ENCODE data around the gene NSD1. TPM values are rescaled to one million over a fixed set of nuclear protein-coding genes. Genes with fewer than 3 reads are reported as not detected.

The NSD1 gene
- total and polyA plus RNA-seq, 7 donors = 3.0 to 41.5 (median 34.6) TPM

GRCh38 chr5:177086654-177087397 lies 46.7 kb upstream of the NSD1 start, which contains the start of gene FGFR4:
Gene FGFR4 (plus strand): TSS chr5:177086915. CDS start chr5:177089603, 2,688 bp downstream.
- 1 to 2% methylated on average over 65 of the region's 68 CpGs for WGBS, 2 donors
- intact Hi-C loops (cut with DNase I) = no loop called here
- Histone ChIP-seq H3K9me3 (no peaks in the 10 kb centered on the region), H3K36me3 (no peaks in the 10 kb centered on the region), H3K4me3 (peak within 1 kb of the TSS; percentile 11 to 50 (median 44)), H3K27me3 (peaks cover 0 to 47% (median 26%) of the 10 kb centered on the region in 3 donors), H3K4me1 (peaks cover 0 to 26% (median 13%) of the 10 kb centered on the region in 4 donors), H3K27ac (peak within 1 kb of the TSS in 2 of 4 donors; percentile 27 to 44)
- TF ChIP-seq POLR2A (IDR thresholded peaks at IDR 0.05) = no peak
- peak in 3 of 4 experiments; percentile 40 to 51 (median 46) for TF ChIP-seq CTCF (IDR thresholded peaks at IDR 0.05)
- TF ChIP-seq POLR2AphosphoS5 (IDR thresholded peaks at IDR 0.05) = no peak
- DNase-seq = peak; percentile 82

GRCh38 chr5:177087398-177088005 lies 46.1 kb upstream of the NSD1 start:
- Histone ChIP-seq H3K36me3 (no peaks in the 10 kb centered on the region), H3K9me3 (no peaks in the 10 kb centered on the region), H3K4me1 (peaks cover 0 to 26% (median 13%) of the 10 kb centered on the region in 4 donors), H3K4me3 (peak overlapping the region; percentile 11 to 50 (median 44)), H3K27ac (peak overlapping the region in 1 of 4 donors; percentile 44), H3K27me3 (peaks cover 0 to 41% (median 26%) of the 10 kb centered on the region in 3 donors)
- DNase-seq = no peak
- 4 to 18% methylated on average over 23 of the region's 23 CpGs for WGBS, 2 donors
- TF ChIP-seq POLR2A (IDR thresholded peaks at IDR 0.05) (no peak), CTCF (IDR thresholded peaks at IDR 0.05) (no peak), POLR2AphosphoS5 (IDR thresholded peaks at IDR 0.05) (no peak), EP300 (IDR thresholded peaks at IDR 0.05) (no peak)
- intact Hi-C loops (cut with DNase I) = no loop called here

- H3K4me3 ChIP-seq = no peak overlapping the region
- H3K36me3 ChIP-seq = no peaks in the 10 kb centered on the region
- intact Hi-C loops (cut with DNase I) = no loop called here
- WGBS, 2 donors = 33 to 49% methylated on average over 5 of the region's 5 CpGs
- H3K4me1 ChIP-seq = peaks cover 0 to 26% (median 13%) of the 10 kb centered on the region in 4 donors
- H3K27me3 ChIP-seq = peaks cover 0 to 28% (median 26%) of the 10 kb centered on the region in 3 donors
- peak; percentile 89 for DNase-seq
- peak overlapping the region in 2 of 4 donors; percentile 35 to 54 for H3K27ac ChIP-seq
- no peak for TF ChIP-seq POLR2A (IDR thresholded peaks at IDR 0.05)
- TF ChIP-seq POLR2AphosphoS5 (IDR thresholded peaks at IDR 0.05) = no peak
- no peak for TF ChIP-seq EP300 (IDR thresholded peaks at IDR 0.05)
- no peak for TF ChIP-seq CTCF (IDR thresholded peaks at IDR 0.05)
- H3K9me3 ChIP-seq = no peaks in the 10 kb centered on the region
These were observed 44.4 kb upstream of the NSD1 start for GRCh38 chr5:177089127-177089526.

- H3K4me1 ChIP-seq = peaks cover 0 to 30% (median 15%) of the 10 kb centered on the region in 4 donors
- TF ChIP-seq POLR2A (IDR thresholded peaks at IDR 0.05) = no peak
- TF ChIP-seq POLR2AphosphoS5 (IDR thresholded peaks at IDR 0.05) = no peak
- TF ChIP-seq CTCF (IDR thresholded peaks at IDR 0.05) = no peak
- no peak for TF ChIP-seq EP300 (IDR thresholded peaks at IDR 0.05)
- peaks cover 0 to 26% (median 26%) of the 10 kb centered on the region in 3 donors for H3K27me3 ChIP-seq
- no peaks in the 10 kb centered on the region for H3K9me3 ChIP-seq
- peak overlapping the region in 2 of 4 donors; percentile 35 to 54 for H3K27ac ChIP-seq
- intact Hi-C loops (cut with DNase I) = no loop called here
- H3K4me3 ChIP-seq = no peak overlapping the region
- no peak for DNase-seq
- no peaks in the 10 kb centered on the region for H3K36me3 ChIP-seq
- 57 to 77% methylated on average over 21 of the region's 21 CpGs for WGBS, 2 donors
These were observed 43.5 kb upstream of the NSD1 start for GRCh38 chr5:177089825-177090641.

Measured in sigmoid colon (tissue), 7 donors.